NOMO-1 treated with DMSO at 0.1 percent for 48 hours (cell line): ENCODE results near the gene COQ5.
A peak's percentile ranks its signal among the peaks of the same experiment; 100 is the strongest.
"Not testable (repeated sequence)": the region's sequence is repeated elsewhere in the genome, so short reads cannot be mapped to it uniquely, and the experiment has no call there.

ENCODE experiments used
- DNase-seq: peaks from one replicate; lab custom pipeline; 2025; ENCODE audit not compliant: unreplicated experiment; lab: John Stamatoyannopoulos, UW

COQ5 gene, protein sequence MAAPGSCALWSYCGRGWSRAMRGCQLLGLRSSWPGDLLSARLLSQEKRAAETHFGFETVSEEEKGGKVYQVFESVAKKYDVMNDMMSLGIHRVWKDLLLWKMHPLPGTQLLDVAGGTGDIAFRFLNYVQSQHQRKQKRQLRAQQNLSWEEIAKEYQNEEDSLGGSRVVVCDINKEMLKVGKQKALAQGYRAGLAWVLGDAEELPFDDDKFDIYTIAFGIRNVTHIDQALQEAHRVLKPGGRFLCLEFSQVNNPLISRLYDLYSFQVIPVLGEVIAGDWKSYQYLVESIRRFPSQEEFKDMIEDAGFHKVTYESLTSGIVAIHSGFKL

DNA sequence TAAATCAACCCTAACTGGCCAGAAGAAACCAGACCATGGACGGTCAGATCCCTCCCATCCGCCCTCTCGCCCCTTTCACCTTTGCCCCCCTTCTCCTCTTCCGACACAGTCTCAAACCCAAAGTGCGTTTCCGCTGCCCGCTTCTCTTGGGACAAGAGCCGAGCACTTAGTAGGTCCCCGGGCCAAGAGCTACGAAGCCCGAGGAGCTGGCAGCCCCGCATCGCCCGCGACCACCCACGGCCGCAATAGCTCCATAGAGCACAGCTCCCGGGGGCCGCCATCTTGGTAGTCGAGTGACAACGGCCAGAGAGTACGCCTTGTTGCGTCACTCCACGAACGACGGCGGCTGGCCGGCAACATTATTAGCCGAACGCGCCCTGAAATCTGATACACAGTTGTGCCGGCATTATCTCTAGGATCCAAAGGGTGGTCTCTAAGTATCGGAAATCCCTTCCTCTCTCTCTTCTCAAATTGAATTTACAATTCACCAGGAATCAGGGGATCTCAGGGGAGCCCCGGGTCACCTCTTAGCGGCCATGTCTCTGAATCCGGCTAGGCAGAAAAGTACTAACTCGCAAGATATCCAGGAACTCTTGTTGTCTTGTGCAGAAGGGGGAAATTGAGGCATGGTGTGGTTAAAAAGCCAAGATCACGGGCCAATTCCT, at the start of gene COQ5:
Gene COQ5, minus strand, starts transcription at position 298 of the 665 bp plus-strand sequence. Its CDS starts 17 bp downstream, at position 281.
- peak; percentile 74 for DNase-seq

DNA sequence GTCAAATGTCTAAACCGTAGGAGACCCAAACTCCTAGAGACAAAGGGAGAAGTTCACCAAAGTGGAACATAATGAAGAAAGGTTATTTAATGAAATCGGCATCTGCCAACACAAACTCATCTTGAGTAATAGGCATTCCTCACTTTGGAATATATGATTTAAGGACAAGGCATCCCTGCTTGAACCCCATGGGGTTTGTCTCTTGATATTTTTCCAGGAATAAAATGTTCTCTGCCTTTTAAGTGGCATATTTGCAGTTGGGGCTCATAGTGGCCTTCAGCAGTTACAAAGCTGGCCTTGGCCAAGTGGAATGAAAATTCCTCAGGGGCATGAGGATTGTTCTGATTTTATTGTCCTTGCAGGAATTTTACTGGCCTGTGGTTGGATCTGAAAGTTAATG, 45.1 kb upstream of the COQ5 start:
- DNase-seq = no peak

DNA sequence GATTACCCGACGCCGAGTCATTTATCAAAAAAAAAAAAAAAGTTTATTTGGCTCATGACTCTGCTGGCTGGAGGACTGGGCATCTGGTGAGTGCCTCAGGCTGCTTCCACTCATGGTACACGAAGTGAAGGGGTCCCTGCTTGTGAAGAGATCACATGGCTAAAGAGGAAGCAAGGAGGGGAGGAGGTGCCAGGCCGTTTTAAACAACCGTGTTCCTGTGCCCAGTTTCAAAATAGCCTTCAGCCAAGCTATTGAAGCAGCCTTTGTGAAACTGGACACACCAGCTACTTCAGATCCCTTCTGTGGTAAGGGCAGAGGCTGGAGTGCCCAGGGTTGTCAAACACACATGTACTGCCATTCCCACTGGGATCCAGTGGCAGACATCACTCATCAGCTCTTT, 44.6 kb upstream of the COQ5 start:
- peak; percentile 15 for DNase-seq

DNA sequence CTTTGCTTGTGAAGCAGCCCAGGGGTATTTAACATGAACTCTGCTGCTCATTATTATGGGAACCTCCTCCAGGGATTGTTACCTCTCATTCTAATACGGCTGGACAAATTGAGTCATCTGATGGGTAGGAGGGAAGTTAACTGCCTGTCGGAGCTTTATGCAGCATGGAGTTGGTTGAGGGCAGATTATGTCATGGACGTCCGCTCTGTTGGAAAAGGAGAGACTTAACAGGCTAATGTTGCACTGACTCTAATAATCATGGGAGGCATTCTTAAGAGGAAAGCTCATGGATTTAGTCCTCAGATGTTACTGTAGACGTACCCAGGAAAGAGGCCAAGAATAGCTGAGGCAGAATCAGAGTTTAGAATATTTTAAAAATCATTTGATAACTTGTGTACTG, 42.3 kb upstream of the COQ5 start:
- DNase-seq = no peak

DNA sequence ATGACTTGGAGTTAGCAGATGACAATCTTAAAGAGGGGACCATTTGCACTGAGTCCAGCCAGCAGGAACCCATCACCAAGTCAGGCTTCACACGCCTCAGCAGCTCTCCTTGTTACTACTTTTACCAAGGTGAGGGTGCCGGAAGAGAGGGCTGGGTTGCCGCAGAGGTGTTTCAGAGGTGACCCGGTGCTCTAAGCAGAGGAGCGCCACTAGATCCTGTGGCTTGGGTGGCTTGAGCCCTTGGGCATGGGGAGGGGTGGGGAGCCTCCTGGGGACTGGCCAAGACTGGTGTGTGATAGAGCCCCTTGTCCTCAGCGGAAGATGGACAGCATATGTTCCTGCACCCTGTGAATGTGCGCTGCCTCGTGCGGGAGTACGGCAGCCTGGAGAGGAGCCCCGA, 34.5 kb upstream of the COQ5 start:
- no peak for DNase-seq

DNA sequence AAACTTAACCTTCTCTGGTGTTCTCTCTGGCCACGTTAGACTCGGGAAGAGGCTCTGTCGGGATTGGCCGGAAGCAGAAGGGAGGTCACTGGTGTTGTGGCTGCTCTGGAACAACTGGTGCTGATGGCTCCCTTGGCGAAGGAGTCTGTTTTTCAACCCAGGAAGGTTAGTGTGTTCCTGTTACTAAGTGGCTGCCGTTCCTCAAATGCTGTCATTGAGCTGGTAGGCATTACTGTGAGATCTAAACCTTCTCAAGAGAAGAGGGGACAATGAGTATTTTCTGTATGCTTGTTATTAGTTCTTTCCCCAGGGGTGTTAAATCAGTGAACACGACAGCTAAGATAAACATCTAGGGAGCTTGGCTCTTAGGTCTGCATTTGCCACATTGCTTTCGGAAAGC, 33.9 kb upstream of the COQ5 start:
- DNase-seq = no peak

DNA sequence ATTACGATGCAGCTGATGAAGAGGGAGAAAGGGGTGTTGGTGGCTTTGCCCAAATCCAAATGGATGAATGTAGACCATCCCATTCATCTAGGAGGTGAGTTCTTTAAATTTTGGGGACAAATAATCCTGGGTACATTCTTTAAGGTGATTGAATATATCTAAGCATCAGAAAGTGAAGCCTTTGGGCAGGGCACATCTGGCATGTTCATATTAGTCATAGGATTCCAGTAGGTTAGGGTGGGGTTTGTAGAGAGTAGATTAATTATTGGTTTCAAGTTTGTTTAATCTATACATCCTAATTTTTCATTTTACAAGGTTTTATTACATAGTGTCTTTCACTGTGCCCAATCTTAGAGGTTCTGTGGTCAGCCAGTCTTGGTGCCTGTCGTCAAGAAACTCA, 28.6 kb upstream of the COQ5 start:
- no peak for DNase-seq

DNA sequence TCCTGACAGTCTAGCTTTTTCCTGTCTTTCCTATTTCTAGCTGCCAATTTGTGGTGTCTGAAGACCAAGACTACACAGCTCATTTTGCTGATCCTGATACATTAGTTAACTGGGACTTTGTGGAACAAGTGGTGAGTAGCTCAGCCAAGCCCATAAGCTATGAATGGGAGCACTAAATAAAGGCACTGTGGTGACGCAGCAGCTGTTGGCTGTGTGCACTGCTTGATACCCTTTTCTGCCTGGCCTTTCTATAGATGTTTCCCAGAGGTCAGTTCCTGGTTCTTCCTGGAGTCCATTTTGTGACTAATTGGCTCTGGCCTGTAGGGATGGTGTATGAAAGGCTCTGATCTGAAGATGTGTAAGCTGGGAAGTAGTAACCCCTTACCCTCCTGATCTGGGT, 25.7 kb upstream of the COQ5 start:
- DNase-seq = no peak

DNA sequence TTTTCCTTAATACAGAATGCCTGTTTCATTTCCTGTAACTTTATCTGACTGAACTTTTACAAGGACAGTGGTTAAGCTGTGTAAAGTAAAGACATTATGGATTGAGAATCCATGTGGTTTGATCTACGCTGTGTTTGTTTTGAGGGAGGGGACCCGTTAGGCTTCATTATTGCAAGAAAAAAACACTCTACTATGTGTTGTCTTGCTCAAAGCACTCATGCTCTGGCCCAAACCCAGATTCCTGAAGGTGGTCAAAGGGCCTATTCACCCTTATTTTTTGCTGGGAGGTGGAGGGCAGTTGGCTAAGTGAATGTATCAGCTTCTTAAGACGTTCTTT, 17.1 kb upstream of the COQ5 start:
- no peak for DNase-seq

DNA sequence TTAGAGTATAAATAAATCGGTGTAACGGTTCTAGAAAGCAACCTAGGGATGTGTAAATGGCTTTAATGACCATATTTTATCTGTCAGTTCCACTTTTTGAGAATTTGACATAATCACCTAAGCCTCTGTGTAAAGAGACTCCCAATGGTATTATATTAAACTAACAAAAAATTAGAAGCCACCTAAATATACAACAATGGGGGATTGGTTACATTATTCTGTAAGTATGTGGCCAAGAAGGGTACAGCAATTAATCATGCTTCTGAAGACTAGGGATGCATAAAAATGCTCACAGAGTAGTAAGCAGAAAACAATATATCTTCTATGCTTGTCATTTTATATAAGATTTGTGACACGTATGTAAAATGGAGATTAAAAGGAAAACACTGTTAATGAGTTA, 15.7 kb upstream of the COQ5 start:
- no peak for DNase-seq

DNA sequence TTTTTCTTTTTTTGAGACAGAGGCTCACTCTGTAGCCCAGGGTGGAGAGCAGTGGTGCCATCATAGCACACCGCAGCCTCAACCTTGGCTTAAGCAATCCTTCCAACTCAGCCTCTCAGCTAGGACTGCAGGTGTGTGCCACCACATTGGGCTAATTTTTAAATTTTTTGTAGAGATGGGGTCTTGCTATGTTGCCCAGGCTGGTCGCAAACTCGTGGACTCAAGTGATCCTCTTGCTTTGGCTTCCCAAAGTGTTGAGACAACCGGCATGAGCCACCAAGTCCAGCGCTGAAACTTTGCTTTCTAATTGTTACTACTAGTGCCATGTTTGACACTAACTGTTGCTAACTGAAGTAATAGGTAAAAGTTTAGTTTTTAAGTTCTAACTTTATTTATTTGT, 13.2 kb upstream of the COQ5 start:
- DNase-seq = no peak

DNA sequence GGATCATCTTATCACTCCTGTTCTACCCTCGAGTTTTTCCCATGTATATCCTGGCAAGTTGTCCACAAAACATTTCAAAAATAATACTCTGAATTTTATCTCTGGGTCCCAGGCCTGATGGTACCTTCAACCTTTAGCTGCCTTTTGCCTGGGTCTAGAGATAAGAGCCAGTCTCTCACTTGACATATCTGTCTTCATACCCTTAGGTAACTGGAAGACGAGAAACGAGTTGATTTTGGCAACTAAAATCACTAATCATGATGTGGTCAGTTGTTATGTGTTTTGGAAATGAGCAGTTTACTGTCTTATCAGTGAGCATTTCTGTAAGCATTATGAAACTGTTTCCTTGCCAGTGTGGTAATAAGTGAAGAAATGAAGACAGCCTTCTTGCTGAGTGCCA, 11.5 kb upstream of the COQ5 start:
- DNase-seq = peak; percentile 53

DNA sequence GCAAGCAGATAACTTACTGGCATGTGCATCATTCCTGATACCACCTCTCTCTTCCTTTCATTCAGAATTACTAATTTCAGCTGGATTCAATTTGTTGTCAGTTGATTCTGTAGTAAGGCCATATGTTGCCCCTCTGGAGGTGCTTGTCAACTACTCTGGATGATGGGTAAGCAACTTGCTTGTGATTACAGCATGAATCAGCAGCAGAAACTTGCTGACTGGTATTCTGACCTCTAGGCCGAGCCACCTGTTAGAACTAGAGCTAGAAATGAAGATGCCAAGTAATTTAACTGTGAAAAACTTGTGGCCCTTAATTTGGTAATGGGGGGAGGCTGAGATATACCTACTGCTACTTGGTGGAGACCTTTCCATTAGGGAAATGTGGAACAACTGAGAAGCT, 10.3 kb upstream of the COQ5 start:
- no peak for DNase-seq

DNA sequence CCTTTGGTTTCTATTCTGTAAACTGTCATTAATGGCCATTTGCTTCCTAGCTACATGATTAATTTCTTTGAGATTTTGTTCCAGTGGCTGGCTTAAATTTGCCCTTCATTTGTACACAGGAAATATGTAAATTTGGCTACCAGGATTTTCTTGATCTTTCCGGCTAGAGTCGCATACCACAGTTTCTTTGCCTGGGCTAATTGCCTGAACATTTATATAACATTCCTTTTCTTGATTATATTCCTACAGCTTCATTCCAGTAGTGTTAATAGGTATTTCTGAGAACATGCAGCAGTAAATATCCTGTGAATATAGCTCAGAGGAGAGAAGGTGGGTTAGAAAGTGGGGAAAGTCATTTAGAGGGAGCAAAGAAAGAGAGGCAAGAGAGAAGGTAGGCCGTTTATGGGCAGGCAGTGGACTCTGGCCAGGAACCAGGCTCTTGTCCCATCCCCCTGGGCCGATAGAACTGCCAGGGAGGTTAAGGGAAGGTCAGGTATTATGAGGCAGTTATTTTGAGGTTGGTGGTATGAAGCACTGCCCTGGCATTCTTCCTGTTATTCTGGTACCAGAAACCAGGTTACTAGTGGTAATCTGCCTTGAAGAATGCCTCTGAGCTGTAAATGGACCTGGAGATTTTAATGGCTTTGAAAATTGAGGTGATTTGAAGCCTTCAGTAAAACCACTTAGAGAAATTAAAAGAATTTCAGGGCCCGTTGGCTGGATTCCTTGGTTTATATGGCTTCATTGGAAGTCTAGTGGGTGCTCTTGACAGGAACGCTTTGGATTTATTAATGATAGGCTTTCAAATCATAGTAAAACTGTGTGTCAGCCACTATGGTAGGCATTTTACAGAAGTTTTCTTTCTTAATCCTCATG, 9.6 kb upstream of the COQ5 start:
- no peak for DNase-seq

DNA sequence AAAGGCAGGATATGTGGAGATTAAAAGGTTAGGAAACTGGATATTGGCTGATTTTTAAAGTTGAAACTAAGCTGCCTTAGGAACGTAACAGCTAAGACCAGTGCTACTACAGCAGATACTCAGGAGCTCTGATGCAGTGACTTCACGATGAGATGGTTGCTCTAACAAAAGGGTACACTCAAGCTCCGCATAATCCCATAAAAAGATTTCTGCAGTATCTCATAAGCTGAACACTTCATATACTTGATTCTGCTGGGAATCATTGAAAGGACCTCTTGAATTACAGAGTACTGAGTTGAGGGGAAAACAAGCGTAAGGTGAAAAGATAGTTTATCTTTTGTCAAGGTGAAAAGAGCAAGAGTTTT, 8.9 kb upstream of the COQ5 start:
- no peak for DNase-seq

DNA sequence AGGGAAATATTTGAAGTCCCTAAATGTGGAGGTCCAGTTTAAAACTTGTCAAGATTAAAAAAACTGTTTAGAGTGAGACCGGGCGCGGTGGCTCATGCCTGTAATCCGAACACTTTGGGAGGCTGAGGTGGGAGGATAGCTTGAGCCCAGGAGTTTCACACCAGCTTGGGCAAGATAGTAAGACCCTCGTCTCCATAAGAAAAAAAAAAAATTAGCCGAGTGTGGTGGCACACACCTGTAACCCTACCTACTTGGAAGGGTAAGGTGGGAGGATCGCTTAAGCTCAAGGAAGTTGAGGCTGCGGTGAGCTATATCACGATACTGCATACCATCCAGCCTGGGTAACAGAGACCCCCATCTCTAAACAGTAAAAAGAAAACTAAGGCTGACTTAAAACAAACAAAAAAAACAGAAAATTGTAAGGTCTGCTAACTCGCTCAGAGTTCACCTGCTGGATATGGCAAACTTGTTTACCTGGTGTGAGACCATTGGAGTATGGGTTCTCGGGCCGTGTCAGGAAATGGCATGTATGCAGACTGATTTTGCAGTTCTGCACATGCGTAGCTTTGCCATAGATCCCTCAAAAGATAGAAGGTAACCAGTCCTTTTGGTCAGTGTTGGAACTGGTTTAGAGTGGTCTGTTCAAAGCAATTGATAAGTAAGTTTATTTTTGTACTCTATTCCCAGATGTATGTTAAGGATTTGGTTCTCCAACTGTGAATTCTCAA, 7.3 kb upstream of the COQ5 start:
- no peak for DNase-seq

DNA sequence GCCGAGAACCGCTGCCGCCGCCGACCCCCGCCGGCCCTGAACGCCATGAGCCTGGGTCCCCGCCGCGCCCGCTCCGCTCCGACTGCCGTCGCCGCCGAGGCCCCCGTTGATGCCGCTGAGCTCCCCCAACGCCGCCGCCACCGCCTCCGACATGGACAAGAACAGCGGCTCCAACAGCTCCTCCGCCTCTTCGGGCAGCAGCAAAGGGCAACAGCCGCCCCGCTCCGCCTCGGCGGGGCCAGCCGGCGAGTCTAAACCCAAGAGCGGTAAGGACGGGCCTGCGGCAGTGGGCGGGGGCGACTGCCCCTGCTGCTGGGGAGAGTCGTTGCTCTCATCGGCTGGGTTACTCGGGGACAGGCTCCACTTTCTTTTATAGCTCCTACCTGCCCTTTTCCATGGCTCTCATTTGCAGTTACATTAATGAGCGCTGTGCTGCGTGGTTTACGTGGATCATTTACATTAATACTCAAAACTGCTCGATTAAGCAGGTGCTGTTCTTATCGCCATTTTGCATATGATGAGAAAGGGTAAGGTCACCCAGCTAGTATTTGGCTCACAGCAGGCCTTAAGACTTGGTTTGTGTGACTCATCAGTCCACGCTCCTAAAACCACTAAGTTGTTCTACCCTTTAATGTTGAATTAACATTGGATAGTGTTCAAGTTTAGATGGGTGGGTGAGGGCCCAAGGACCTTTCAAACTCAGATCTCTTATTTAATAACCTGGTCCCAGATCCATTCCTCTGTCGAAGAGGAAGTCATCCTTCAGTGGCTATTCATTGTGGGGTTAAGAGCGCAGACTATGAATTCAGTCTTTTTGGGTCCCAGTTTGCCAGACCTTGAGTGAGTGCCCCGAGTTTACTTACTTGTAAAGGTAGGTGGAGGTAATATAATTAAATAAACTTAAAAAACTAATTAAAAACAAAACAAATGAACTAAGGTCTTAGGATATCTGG, 6.0 kb upstream of the COQ5 start:
- peak; percentile 31 for DNase-seq

DNA sequence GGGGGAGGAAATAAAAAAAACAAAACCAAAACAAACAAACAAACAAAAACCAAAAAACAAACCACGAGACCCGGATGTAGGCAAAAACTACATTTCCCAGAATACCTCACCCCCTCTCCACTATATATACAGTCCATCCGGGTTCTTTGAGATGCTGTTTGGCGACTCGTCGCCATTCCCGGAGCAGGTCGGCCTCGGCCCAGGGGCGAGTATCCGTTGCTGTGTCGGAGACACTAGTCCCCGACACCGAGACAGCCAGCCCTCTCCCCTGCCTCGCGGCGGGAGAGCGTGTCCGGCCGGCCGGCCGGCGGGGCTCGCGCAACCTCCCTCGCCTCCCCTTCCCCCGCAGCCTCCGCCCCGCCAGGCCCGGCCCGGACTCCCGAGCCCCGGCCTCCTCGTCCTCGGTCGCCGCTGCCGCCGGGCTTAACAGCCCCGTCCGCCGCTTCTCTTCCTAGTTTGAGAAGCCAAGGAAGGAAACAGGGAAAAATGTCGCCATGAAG, 5.3 kb upstream of the COQ5 start, which contains the start of gene RNF10:
Gene RNF10, plus strand, starts transcription at position 154 of the 500 bp plus-strand sequence. CDS start 456 bp downstream, outside the sequence.
- DNase-seq = peak; percentile 80

DNA sequence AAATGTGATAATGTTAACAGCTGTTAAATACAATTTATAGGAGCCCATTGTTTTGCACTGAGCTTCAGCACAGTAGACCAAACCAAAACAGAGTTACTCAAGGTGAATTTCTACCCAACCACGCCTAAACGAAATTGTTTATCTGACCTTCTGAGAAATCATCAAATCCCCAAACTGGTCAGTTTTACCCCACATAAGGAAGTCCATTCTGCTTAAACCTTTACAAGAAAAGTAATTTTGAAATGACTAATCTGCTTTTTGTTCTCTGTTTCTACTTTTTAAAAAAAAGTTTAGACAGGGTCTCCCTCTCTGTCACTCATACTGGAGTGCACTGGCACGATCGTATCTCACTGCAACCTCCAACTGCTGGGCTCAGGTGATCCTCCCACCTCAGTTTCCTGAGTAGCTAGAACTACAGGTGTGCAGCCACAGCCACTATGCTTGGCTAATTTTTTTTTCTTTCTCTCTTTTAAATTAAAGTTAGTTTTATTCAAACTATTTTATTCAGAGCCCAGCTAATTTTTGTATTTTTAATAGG, 3.8 kb upstream of the COQ5 start:
- no peak for DNase-seq

DNA sequence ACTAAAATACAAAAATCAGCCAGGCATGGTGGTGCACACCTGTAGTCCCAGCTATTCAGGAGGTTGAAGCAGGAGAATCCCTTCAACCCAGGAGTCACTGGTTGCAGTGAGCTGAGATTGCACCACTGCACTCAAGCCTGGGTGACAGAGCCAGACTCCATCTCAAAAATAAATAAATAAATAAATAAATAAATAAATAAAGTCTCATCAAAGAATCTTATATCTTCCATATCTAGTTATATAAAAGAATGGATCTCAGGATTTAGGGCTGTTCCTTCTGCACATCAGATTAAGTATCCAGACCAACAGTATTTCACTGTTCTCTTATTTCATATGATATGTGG, 1.4 kb upstream of the COQ5 start:
- not testable (repeated sequence) for DNase-seq
